Upper lobe of left lung (tissue), 6 donors: ENCODE measurements around the gene MAN2B2. TPM values are rescaled to one million over a fixed set of nuclear protein-coding genes. Genes with fewer than 3 reads are reported as not detected.

Source experiments
- ATAC-seq, 2 donors: fragments of 200-7000 bp; cut with Tn5 transposase; one replicate each; pipeline ENCODE4 v1.9.1; 2022; ENCODE audit warnings: mild to moderate bottlenecking in 2 of 2, moderate library complexity in 2 of 2; ENCODE audit not compliant: low FRiP score in 2 of 2
- DNase-seq, 2 donors: peaks; one replicate each; pipeline ENCODE4 v3.0.0-alpha.2; 2019 to 2020
- H3K27ac ChIP-seq, 4 donors: fragments of 200-600 bp; sonication (generic); one replicate each; pipeline ENCODE4 v1.5.1; 2016 to 2019
- H3K27me3 ChIP-seq, 4 donors: fragments of 200-600 bp; sonication (generic); one replicate each; pipeline ENCODE4 v1.5.1; 2017 to 2019
- H3K36me3 ChIP-seq, 4 donors: fragments of 200-600 bp; sonication (generic); one replicate each; pipeline ENCODE4 v1.5.1; 2016 to 2019
- H3K4me1 ChIP-seq, 4 donors: fragments of 200-600 bp; sonication (generic); one replicate each; pipeline ENCODE4 v1.5.1; 2018 to 2019
- H3K4me3 ChIP-seq, 4 donors: fragments of 200-600 bp; sonication (generic); one replicate each; pipeline ENCODE4 v1.5.1; 2017 to 2019; ENCODE audit warnings: mild to moderate bottlenecking in 2 of 4, moderate library complexity in 1 of 4
- H3K9me3 ChIP-seq, 4 donors: fragments of 200-600 bp; sonication (generic); one replicate each; pipeline ENCODE4 v1.5.1; 2018 to 2019
- CTCF ChIP-seq, 6 experiments: fragments of 450-650 bp in 4 of 6; fragments of 200-600 bp in 2 of 6; sonication (generic) in 2 of 6; IDR thresholded peaks; one replicate each; pipeline ENCODE4 v1.5.1; 2016 to 2019; ENCODE audit warnings: antibody characterized with exemption in 6 of 6
- EP300 ChIP-seq, 4 donors: sonication (generic); formaldehyde crosslinking; IDR thresholded peaks; one replicate each; pipeline ENCODE4 v1.5.1; 2017; ENCODE audit warnings: antibody characterized with exemption in 4 of 4, control low read depth in 2 of 4
- POLR2A ChIP-seq, 4 donors: fragments of 450-650 bp; IDR thresholded peaks; one replicate each; pipeline ENCODE4 v1.5.1; 2016 to 2017; ENCODE audit warnings: antibody characterized with exemption in 4 of 4, mild to moderate bottlenecking in 2 of 4
- POLR2AphosphoS5 ChIP-seq, 2 donors: sonication (generic); formaldehyde crosslinking; IDR thresholded peaks; one replicate each; pipeline ENCODE4 v1.5.1; 2017; ENCODE audit warnings: antibody characterized with exemption in 2 of 2
- WGBS, 2 donors: methylation state at CpG; one replicate each; pipeline ENCODE4 v1.1.5; 2017 to 2018; 5-methylcytosine and 5-hydroxymethylcytosine counted together
- total RNA-seq, 6 donors: library from RNA; depleted of rRNA in 4 of 6; stranded (reverse); fragments of >200 nt in 4 of 6; gene quantifications; one replicate each; pipeline versions ENCODE4 v1.1.0 to v1.2.1, GENCODE V29; 2016 to 2021
- donor health status: DM: no; HTN: no; CAD: no; lungs with moderate emphysema.
- donor health status: DM: no; HTN: yes; CAD: no; lungs with severe emphysema.

Gene MAN2B2
- total RNA-seq, 6 donors from 2014 or later: 17.4 to 44.0 (median 35.4) TPM

DNA sequence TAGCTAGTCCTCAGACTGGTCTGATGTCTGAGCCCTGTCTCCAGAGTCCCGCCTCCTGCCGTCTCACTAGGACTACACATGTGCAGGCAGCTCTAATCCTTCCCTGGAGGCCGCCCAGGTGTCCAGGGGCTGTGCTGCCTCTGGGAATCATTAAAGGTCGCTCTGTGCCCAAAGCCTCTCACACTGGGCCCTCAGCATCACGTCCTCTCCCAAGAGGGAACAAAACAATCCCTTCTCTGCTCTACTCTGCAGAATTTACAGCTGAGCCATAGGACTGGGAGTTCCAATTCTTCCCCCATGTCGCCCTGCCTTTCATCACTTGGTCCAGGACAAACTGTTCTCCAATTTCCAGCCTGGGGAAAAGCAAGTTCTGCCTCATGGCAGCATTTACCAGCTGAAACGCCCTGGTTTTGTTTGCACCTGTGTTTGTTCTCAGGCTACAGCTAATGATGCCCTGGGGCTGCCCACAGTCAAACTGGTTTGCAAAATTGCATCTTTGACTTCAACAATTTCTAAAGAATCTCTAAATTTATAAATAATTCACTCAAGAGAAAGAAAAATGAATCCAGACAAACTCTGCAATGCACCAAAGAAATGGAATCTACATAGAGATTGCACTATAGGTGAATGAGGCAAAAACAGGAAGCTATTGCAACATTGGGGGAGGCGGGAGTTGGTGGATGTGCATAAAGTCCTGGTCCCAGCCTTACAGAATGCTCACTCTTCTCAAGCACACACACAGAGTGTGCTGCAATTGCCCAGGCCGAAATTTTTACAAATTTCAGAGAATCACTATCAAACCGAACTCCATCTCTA is 58.3 kb downstream of the MAN2B2 start:
- Histone ChIP-seq H3K9me3 (no peaks in the 10 kb centered on the region), H3K36me3 (no peaks in the 10 kb centered on the region), H3K27me3 (no peaks in the 10 kb centered on the region), H3K27ac (no peak overlapping the region), H3K4me1 (no peaks in the 10 kb centered on the region), H3K4me3 (no peak overlapping the region)
- DNase-seq (peak in 1 of 2 donors; percentile 48), ATAC-seq (no peak)
- 76 to 78% methylated on average over 10 of the region's 10 CpGs for WGBS, 2 donors
- no peak for TF ChIP-seq POLR2AphosphoS5 (IDR thresholded peaks at IDR 0.05)
- no peak for TF ChIP-seq CTCF (IDR thresholded peaks at IDR 0.05)
- no peak for TF ChIP-seq EP300 (IDR thresholded peaks at IDR 0.05)
- TF ChIP-seq POLR2A (IDR thresholded peaks at IDR 0.05): no peak

GRCh38 chr4:6634746-6635145 is 59.8 kb downstream of the MAN2B2 start:
- H3K36me3 ChIP-seq: no peaks in the 10 kb centered on the region
- H3K9me3 ChIP-seq: no peaks in the 10 kb centered on the region
- H3K27me3 ChIP-seq: no peaks in the 10 kb centered on the region
- no peak overlapping the region for H3K27ac ChIP-seq
- ATAC-seq: no peak
- peaks cover 0 to 3% (median 2%) of the 10 kb centered on the region in 4 donors for H3K4me1 ChIP-seq
- WGBS, 2 donors: 93 to 95% methylated on average over 9 of the region's 9 CpGs
- TF ChIP-seq POLR2AphosphoS5 (IDR thresholded peaks at IDR 0.05) (no peak), CTCF (IDR thresholded peaks at IDR 0.05) (no peak), POLR2A (IDR thresholded peaks at IDR 0.05) (no peak), EP300 (IDR thresholded peaks at IDR 0.05) (no peak)
- no peak overlapping the region for H3K4me3 ChIP-seq
- DNase-seq: no peak

DNA sequence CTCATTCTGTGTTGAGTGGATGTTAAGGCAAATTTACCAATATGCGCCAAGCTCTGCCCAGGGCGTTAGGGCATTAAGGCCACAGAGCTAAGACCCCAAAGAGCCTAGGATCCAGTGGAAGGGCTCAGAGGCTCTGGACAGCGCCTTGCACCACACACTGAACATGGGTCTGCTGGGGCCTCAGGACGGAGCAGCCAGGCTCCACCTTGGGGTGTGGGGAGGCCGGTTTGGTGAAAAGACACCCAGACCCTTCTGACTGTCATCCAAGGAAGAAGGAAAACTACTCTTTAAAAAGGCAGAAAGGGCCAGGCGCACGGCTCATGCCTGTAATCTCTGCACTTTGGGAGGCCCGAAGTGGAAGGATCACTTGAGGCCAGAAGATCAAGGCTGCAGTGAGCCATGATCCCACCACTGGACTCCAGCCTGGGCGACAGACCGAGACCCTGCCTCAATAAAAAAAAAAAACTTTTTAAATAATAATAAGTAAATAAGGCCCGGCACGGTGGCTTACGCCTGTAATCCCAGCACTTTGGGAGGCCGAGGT is 64.2 kb downstream of the MAN2B2 start:
- Histone ChIP-seq H3K27me3 (no peaks in the 10 kb centered on the region), H3K9me3 (no peaks in the 10 kb centered on the region), H3K36me3 (peaks cover 0 to 24% (median 11%) of the 10 kb centered on the region in 4 donors), H3K27ac (no peak overlapping the region), H3K4me3 (no peak overlapping the region), H3K4me1 (peaks cover 19 to 29% (median 24%) of the 10 kb centered on the region in 4 donors)
- TF ChIP-seq POLR2A (IDR thresholded peaks at IDR 0.05) (no peak), POLR2AphosphoS5 (IDR thresholded peaks at IDR 0.05) (no peak), EP300 (IDR thresholded peaks at IDR 0.05) (no peak), CTCF (IDR thresholded peaks at IDR 0.05) (no peak)
- no peak for ATAC-seq
- DNase-seq: no peak
- 97 to 98% methylated on average over 14 of the region's 14 CpGs for WGBS, 2 donors

- peaks cover 19 to 29% (median 24%) of the 10 kb centered on the region in 4 donors for H3K4me1 ChIP-seq
- TF ChIP-seq CTCF (IDR thresholded peaks at IDR 0.05) (peak in 1 of 6 experiments; percentile 8), EP300 (IDR thresholded peaks at IDR 0.05) (no peak), POLR2A (IDR thresholded peaks at IDR 0.05) (peak in 3 of 4 donors; percentile 74 to 90 (median 84)), POLR2AphosphoS5 (IDR thresholded peaks at IDR 0.05) (peak; percentile 91 to 95)
Observed at GRCh38 chr4:6640292-6641163, 65.5 kb downstream of the MAN2B2 start, which contains the start of gene MRFAP1. Gene MRFAP1, plus strand, starts transcription at chr4:6640685. Its CDS starts 178 bp downstream, at chr4:6640863.

More at GRCh38 chr4:6640292-6641163, 65.5 kb downstream of the MAN2B2 start, which contains the start of gene MRFAP1:
- H3K4me3 ChIP-seq: peak within 1 kb of the TSS; percentile 70 to 91 (median 76)
- H3K27me3 ChIP-seq: no peaks in the 10 kb centered on the region
- WGBS, 2 donors: 0 to 3% methylated on average over 12 to 85 of the region's 90 CpGs
- peak; percentile 98 to 99 for ATAC-seq
- peak within 1 kb of the TSS; percentile 92 to 98 (median 95) for H3K27ac ChIP-seq
- DNase-seq: peak; percentile 95 to 99
- H3K36me3 ChIP-seq: peaks cover 0 to 24% (median 11%) of the 10 kb centered on the region in 4 donors
- H3K9me3 ChIP-seq: no peaks in the 10 kb centered on the region
